ENCODE results near the gene QRICH1. TPM values are rescaled to one million over a fixed set of nuclear protein-coding genes. Genes with fewer than 3 reads are reported as not detected.
A peak's percentile ranks its signal among the peaks of the same experiment; 100 is the strongest.

The QRICH1 gene
- total RNA-seq, 1 experiment from 2014 or later = 151 TPM

DNA sequence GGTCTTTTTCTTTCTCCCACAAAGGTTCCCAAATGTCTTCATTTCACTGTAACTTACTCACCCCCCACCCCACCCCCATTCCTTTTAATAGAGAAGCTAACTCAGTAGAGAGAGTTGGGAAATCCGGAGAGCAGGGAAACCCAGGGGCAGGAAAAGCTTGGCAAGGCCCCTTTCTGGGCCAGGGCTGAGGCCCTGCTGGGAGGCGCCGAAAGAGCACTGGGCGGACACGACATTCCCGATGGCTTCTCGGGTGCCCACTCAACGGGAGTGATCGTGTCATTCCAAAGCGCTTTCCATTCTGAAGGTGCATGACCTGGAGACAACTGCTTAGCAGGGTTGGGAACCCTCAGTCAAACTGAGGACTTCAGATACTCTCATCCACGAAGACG, 73.9 kb downstream of the QRICH1 start:
- Histone ChIP-seq H2BK12ac (ENCODE audit: insufficient read length, low read depth, low read length) (no peak overlapping the region), H3K14ac (ENCODE audit: insufficient read depth, low read length) (no peak overlapping the region), H3K4me1 (ENCODE audit: insufficient read depth, low read length) (no peaks in the 10 kb centered on the region), H3K23me2 (ENCODE audit: insufficient read length, low read depth, low read length, poor library complexity, severe bottlenecking) (peaks cover 22% of the 10 kb centered on the region), H3K18ac (ENCODE audit: insufficient read length, low read depth, low read length) (no peak overlapping the region), H4K20me1 (ENCODE audit: control insufficient read depth, insufficient read depth, insufficient read length) (peaks cover 2% of the 10 kb centered on the region), H3K4ac (ENCODE audit: low read depth, low read length) (no peak overlapping the region), H2AFZ (ENCODE audit: low read length) (no peak overlapping the region), H3K27me3 (ENCODE audit: insufficient read depth, low read length) (no peaks in the 10 kb centered on the region), H3K56ac (ENCODE audit: insufficient read length, low read depth, low read length) (no peak overlapping the region), H3K9me3 (ENCODE audit: control insufficient read depth, low read depth, low read length) (no peaks in the 10 kb centered on the region), H2BK20ac (ENCODE audit: low read depth, low read length, poor library complexity, severe bottlenecking) (no peak overlapping the region), H3K23ac (ENCODE audit: insufficient read length, low read depth, low read length) (no peak overlapping the region), H3K4me2 (ENCODE audit: insufficient read depth, insufficient read length, low read length) (peak overlapping the region; percentile 87), H2BK5ac (ENCODE audit: insufficient read length, low read length) (no peak overlapping the region), H3T11ph (ENCODE audit: low read length) (no peak overlapping the region), H3K9ac (ENCODE audit: extremely low read depth, insufficient read length, low read length) (peak overlapping the region; percentile 85), H3K27ac (ENCODE audit: insufficient read length, low read depth, low read length) (no peak overlapping the region), H2BK120ac (ENCODE audit: low read depth, low read length, poor library complexity, severe bottlenecking) (no peak overlapping the region), H2AK5ac (ENCODE audit: insufficient read length, low read length) (no peak overlapping the region), H4K8ac (replicated peaks; ENCODE audit: insufficient read length, low read depth, low read length) (no peak overlapping the region), H3K79me1 (ENCODE audit: insufficient read depth, low read depth, low read length, poor library complexity, severe bottlenecking) (no peaks in the 10 kb centered on the region), H2BK15ac (ENCODE audit: low read depth, low read length) (no peak overlapping the region), H4K91ac (ENCODE audit: insufficient read length, low read depth, low read length) (no peak overlapping the region), H4K5ac (ENCODE audit: insufficient read length, low read depth, low read length) (no peak overlapping the region), H3K79me2 (ENCODE audit: insufficient read depth, low read length) (no peaks in the 10 kb centered on the region)
- Mint-ChIP-seq H3K27ac (peak overlapping the region; percentile 86 to 91 (median 87); a peak in 5 of 7 replicates), H3K4me1 (peaks cover 23 to 24% of the 10 kb centered on the region in 2 experiments), H3K4me3 (peak overlapping the region; percentile 91 to 95), H3K27me3 (ENCODE audit: low read depth) (no peaks in the 10 kb centered on the region), H3K9me3 (no peaks in the 10 kb centered on the region), H3K36me3 (ENCODE audit: insufficient read depth in 1 of 3, low read depth in 3 of 3) (peaks cover 30 to 46% (median 41%) of the 10 kb centered on the region in 3 experiments)
- WGBS (ENCODE audit: extremely low coverage, insufficient read length, low lambda C conversion rate) = no CpG with 5 or more reads among the region's 12 CpGs
- TF ChIP-seq, protein P1, sequence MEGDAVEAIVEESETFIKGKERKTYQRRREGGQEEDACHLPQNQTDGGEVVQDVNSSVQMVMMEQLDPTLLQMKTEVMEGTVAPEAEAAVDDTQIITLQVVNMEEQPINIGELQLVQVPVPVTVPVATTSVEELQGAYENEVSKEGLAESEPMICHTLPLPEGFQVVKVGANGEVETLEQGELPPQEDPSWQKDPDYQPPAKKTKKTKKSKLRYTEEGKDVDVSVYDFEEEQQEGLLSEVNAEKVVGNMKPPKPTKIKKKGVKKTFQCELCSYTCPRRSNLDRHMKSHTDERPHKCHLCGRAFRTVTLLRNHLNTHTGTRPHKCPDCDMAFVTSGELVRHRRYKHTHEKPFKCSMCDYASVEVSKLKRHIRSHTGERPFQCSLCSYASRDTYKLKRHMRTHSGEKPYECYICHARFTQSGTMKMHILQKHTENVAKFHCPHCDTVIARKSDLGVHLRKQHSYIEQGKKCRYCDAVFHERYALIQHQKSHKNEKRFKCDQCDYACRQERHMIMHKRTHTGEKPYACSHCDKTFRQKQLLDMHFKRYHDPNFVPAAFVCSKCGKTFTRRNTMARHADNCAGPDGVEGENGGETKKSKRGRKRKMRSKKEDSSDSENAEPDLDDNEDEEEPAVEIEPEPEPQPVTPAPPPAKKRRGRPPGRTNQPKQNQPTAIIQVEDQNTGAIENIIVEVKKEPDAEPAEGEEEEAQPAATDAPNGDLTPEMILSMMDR (conservative IDR thresholded peaks at IDR 0.05) = no peak
- DNase-seq = no peak
